GM21825 (cell line): ENCODE results near the gene TRERF1.
"Not testable (repeated sequence)": the region's sequence is repeated elsewhere in the genome, so short reads cannot be mapped to it uniquely, and the experiment has no call there.

Experiments
- ATAC-seq: cut with Tn5 transposase; IDR thresholded peaks from one replicate; pipeline ENCODE4 v1.9.1; 2021; ENCODE audit warnings: mild to moderate bottlenecking, moderate library complexity; ENCODE audit not compliant: unreplicated experiment

The TRERF1 gene

DNA sequence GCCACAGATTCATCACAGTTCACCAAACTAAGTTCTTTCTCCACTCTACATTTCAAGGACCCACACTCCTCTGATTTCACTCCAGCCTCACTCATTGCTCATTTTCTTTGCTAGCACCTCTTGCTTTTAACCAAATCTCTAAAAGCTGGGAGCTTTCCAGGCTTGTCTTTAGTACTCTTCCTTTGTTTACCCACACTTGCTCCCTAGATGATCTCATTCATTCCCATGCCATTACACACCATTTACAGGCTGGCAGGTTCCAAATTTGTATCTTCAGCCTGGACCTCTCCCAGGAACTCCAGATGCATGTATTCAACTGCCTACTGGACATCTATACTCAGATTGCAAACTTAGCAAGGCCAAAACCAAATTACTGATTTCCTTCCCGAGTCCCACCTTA, 251.7 kb downstream of the TRERF1 start:
- no peak for ATAC-seq

DNA sequence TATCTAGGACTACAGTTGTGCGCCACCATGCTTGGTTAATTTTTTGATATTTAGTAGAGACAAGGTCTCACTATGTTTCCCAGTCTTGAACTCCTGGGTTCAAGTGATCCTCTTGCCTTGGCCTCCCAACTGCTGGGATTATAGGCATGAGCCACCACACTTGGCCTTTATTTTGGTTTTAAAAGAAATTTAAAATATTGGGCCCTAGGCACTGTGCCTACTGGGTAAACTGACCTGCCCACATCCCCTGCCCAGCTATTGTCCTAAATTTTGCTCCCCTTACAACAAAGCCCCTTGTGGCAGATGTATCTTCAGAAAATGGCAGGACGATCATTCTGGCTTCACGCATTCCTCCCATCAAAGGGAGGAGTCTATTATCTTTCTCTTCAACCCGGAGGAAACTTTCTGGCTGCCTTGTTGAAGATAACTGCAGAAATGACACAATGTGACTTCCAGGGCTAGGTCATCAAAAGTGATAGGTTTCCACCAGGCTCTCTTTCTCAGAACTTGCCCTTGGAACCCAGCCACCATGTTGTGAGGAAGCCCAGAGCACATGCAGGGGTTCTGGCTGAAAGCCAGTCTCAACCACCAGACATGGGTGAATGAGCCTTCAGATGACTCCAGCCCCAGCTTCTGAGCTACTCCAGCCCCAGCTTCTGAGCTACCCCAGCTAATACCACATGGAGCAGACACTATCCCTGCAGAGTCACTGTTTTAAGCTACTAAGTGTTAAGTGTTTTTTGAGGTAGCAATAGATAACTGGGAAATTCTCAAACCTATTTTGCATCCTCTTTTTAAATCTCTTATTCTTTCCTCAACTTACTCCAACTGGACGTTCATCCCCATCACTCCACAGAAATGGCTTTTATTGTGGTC, 252.4 kb downstream of the TRERF1 start:
- no peak for ATAC-seq

DNA sequence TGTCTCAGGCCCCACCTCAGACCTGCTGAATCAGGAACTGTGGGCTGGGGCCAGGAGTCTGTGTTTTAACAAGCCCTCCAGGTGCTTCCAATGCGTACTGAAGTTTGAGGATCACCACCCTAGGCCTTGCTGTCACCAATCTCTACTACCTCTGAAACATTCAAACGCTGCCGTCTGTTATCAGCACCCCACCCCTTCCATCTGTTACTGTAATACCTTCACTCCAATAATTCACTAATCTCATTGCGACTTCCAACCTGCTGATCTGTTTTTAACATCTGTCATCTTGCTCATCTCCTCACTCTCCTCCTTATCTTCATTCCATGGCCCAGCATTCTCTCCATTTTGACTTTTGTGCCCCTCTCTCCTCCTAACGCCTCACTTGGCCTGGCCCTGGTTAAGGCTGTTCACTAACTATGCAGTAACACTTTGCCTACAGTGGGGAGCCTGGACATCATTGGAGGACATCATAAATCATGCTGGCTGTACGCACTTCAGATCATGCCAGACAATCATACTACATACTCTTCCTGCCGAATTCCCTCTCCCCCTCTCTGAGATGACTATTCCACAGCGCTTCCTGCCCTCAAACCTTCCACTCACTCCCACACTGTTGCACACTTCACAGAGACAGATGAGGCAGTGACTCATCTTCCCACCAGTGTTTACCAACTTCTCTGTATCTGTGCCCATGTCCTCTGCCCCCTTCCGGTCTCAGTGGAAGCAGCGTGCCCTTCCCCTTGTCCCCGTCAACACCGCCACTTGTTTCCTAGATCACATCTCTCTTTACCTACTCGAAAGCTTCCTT, 254.0 kb downstream of the TRERF1 start:
- no peak for ATAC-seq

DNA sequence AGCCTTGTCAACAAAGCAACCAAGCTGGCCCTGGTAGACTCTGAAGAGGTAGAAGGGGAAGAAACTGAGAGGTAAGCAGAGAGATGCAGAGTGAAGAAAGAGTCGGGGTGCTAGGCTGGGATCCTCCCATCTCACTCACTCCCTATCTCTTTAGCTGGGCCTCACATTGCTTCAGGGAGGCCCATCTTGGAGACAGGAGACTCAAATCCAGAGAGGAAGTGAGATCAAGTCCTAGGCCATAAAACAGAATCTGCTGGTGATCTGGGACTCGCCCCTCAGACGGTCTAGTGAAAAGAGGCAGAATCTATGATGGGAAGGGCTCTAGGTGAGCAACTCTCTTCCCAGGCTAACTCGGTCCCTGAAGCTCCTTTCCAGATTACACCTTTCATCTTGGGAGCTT, 256.3 kb downstream of the TRERF1 start:
- ATAC-seq, result no peak

DNA sequence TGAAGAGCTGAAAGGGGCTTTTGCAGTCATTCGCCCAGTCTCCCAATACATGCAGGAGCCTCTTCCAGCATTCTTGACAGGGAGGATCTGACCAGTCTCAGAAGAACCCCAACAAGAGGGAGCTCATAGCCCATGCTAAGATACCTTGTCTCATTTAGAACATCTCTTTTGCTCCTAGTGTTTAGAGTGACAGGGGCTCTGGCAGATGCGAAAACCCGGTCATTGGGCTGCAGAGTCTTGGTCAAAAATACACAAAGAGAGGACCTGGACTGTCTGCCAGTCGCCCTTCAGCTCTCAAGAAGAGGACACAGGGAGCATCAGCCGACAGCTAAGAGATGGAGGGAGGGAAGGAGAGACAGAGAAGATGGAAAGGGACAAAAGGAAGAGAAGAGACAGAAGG, 257.7 kb downstream of the TRERF1 start:
- ATAC-seq, result no peak

DNA sequence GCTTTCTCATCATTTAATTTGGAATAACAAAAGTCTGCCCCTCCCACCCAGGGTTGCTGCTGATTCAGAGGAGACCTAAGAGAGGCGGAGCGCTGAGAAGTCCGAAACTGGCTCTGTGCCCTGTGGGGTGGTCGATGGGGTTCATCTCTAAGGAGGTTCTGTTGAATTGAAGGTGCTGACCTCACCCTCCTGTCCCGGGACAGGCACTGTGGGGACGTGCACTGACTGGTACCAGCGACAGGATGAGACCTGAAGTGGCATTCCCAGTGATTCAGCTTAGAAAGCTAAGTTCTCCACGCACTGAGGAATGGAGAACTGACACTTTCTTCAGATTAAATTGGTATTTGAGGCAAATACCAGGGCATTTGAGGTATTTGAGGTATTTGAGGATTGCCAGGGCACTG, 258.2 kb downstream of the TRERF1 start:
- no peak for ATAC-seq

DNA sequence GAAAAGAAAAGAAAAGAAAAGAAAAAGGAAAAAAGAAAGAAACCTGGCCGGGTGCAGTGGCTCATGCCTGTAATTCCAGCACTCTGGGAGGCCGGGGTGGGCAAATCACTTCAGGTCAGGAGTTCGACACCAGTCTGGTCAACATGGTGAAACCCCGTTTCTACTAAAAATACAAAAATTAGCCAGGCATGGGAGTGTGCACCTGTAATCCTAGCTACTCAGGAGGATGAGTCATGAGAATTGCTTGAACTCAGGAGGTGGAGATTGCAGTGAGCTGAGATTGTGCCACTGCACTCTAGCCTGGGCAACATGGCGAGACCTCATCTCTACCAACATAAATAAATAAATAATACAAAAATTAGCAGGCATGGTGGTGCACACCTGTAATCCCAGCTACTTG, 259.3 kb downstream of the TRERF1 start:
- not testable (repeated sequence) for ATAC-seq

DNA sequence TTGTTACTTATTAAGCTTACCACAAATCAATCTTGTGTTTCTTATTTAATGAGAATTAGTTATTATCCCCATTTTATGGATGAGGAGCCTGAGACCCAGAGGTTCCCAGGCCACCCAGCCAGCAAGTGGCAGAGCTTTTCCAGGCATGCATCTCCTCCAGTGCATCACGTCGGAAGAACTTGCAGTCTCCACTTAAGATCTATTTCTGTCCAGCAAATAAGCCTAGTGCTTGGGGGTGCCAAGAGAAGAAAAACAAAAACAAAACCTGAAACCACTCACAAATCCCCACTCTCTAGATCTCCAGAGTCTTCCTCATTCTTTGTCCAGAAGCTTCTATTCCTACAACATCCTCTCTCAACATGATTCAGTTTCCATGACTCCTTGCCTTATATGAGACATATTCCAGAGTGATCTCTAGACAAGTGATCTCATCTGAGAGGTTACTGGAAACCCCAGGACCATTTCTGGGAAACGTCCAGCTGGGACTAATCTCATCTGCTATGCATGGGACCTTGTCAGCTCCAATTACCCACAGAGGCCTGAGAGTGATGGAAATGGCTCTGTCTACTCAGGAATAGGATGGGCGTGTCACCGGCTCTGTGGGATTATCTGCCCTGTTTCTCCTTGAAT, 261.1 kb downstream of the TRERF1 start:
- no peak for ATAC-seq

DNA sequence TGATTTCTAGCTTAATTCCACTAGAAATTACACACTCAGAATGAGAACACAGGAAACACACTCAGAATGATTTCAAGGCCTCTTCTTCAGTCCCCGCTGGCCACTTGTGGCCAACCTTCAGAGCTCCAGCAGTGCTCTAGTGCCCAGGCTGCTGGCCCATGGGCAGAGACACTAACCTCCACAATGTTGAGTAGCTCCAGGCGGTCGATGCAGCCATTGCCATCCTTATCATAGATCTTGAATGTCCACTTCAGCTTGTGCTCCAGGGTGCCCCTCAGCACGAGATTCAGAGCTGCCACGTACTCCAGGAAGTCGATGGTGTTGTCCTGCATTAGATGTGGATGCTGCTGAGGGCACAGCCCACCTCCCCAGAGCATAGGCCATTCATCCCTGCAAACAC, 263.3 kb downstream of the TRERF1 start:
- no peak for ATAC-seq

DNA sequence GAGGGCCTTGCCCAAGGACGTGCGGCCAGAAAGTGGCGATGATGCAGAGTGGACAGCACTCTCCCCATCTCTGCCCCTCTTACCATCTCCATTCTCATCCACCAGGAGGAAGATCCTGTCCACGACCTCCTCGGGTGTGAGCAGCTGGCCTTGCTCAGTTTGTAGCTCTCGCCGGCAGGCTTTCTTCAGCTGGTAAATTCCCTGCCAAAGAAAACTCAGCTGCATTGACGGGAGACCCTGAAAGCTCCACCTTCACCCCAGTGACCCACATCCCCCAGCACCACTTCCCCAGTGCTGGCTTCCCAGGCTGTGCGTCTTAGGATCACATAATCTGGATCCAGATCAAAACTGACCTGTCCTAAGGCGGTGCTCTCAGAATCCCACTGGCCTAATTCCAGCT, 266.1 kb downstream of the TRERF1 start:
- ATAC-seq, result no peak

DNA sequence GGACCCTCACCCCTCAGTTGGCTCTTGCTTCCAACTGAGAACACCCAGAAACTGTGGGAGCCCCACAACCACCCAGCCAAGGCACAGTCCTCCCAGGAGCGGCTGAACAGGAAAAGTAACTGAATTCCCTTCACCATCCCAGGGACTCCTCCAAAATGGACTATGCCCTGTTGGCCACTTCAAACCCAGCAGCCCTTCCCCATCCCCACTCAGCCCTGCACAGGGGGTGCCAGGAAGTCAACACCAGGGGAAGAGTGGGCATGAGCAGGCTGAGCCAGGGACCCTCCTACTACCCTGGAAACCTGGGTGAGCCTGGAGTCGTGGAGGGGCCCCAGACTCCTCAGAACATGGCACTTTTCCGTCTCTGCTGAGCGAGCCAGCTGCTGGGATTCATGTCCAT, 267.3 kb downstream of the TRERF1 start:
- no peak for ATAC-seq

DNA sequence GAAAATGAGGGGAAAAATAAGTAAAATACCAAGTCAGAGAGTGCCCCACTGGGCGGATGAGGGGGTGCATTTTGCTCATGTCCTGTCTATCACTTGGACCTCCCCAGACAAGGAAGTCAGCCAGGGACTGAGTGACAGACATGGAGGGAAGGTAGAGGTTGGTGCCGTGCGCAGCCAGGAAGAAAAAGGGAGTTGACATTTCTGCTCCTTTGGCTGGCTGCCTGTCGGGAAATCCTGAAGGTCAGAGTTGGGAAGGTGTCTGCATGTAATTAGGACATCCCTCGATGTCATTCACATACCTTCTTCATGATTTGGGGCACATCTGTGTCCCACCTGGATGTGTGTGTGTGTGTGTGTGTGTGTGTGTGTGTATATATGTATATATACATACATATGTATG, 269.6 kb downstream of the TRERF1 start:
- ATAC-seq, result no peak

DNA sequence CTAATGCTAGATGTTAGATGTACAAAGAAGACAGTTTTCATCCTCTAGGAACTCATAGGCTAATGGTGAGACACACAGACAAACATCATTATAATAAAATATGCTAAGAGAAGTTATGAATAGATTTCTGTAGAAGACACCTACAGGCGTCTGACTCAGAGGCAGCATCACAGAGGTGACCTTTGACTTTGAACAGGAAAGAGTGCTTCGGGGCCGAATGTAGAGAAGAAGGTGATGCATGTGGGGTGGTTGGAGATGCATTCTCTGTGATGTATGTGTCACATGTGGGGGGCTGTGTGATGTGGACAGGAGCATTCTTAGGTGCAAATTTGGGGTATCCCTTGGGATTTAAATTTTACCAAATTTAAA, 271.8 kb downstream of the TRERF1 start:
- no peak for ATAC-seq

DNA sequence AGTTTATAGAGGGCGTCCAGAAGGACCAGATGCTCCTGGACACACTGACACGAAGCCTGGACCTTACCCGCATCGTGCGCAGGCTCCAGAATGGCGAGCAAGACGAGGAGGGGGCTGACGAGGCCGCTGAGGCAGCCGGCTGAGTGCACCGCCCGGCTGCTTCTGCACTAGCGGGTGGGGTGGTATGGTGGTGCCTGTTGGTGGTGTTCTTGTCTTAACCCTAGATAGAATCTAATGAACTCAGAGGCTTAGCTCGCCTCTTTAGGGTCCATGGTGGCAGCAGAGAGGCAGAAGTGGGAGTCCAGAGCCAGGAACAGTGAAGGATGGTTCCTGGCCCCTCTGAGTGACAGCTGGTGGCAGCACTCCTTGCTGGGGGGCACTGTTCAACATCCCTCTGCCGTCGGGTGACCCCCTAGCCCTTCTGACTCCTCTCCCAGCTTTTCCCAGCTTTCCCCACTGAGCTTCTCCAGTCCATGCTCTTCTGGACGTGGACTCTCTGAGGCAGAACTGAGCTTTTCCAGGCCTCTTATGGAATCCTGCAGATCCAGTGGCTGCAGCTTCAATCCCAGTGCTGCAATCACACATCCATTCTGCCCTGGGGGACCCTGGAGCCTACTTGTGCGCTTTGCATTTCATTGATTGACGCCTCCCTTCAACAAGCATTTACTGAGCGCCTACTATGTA, 272.3 kb downstream of the TRERF1 start:
- no peak for ATAC-seq

DNA sequence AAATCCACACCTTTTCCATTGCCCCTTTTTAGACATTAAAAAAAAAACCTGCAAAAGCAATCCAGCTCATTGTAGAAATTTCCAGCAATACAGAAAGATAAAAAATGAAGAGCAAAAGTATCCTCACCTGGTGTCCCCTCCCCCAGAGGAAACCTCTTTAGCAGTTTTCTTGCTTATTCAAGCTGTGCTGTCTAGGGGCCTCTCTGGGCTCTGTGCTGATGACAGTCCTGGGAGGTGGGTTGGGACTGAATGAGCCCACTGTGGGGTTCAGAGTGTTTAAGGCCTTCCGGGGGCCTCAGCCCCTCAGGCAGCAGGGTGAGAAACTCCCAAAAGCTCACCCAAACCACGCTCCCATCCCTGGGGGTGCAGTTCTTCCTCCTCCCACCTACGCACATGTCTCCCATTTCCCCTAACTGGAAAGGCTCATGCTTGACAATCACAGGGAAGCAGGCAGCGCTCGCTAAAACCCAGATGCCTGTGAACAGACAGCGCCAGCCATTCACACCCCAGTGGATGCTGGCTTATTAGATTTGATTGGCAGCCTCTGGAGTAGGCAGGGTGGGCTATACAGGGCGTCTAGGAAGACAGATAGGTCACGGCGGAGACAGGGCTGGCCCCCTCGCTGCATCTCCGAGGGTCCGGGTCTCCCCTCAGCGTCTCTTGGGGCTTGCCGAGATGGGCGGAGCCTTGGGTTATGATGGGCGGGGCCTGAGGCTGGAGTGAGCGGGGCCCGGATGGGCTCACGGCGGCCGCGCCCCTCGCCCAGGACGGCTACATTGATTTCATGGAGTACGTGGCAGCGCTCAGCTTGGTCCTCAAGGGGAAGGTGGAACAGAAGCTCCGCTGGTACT, 274.0 kb downstream of the TRERF1 start:
- no peak for ATAC-seq

DNA sequence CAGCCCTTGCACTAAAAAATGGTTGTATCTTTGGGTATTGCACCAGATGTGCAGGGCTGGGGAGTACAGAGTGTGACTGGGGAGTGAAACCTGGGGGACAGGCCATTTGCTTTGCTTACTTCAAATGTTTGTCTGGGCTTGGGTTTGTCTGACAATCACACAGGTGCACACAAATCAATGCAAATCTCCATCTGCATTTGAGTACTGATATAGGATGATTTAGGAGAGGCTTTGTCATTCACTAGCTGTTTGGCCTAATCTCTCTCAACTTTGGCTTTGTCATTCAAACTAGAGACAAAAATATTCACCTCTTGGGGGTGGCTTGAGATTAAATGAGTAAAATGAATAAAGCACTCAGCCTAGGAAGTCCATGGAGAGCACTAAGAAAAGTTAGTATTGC, 274.7 kb downstream of the TRERF1 start:
- ATAC-seq, result no peak

DNA sequence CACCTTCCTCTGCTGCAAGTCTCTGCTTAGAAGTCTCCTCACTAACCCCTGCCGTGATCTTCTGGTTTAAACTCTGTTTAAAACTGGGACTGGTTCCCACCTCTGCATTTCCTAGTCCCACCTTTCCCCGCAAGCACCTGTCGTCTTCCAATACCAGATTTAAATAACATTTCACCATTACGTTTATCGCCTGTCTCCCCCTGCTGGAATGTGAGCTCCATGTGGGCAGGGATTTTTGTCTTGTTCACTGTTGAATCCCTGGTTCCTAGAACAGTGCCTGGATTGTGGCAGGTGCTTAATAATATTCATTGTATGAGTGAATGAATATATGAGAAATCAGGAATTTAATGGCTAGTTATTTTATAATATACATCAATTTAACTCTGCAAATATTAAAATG, 275.9 kb downstream of the TRERF1 start:
- ATAC-seq, result no peak
